HG03159 (cell line): ENCODE data around the gene PSME3.
"Not testable (repeated sequence)": the region's sequence is repeated elsewhere in the genome, so short reads cannot be mapped to it uniquely, and the experiment has no call there.

ENCODE experiments used
- ATAC-seq: cut with Tn5 transposase; IDR thresholded peaks from one replicate; pipeline ENCODE4 v1.9.1; 2021; ENCODE audit warnings: mild to moderate bottlenecking, moderate library complexity; ENCODE audit not compliant: unreplicated experiment

PSME3 gene

DNA sequence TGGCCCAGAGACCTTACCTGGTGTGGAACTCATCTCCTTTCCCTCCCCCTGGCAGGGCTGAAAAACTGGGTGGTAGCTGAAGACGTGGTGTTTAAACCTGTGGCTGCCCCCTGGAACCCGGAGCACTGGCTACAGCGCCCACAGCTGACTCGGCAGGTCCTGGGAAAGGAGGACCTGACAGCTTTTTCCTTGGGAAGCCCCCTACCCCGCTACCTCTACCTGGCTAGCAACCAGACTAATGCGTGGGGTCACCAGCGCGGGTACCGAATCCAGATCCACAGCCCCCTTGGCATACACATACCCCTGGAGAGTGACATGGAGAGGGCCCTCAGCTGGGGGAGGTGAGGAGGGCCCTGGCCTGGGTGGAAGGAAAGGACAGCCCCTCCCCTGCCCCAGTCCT is 15.8 kb downstream of the PSME3 start:
- no peak for ATAC-seq

DNA sequence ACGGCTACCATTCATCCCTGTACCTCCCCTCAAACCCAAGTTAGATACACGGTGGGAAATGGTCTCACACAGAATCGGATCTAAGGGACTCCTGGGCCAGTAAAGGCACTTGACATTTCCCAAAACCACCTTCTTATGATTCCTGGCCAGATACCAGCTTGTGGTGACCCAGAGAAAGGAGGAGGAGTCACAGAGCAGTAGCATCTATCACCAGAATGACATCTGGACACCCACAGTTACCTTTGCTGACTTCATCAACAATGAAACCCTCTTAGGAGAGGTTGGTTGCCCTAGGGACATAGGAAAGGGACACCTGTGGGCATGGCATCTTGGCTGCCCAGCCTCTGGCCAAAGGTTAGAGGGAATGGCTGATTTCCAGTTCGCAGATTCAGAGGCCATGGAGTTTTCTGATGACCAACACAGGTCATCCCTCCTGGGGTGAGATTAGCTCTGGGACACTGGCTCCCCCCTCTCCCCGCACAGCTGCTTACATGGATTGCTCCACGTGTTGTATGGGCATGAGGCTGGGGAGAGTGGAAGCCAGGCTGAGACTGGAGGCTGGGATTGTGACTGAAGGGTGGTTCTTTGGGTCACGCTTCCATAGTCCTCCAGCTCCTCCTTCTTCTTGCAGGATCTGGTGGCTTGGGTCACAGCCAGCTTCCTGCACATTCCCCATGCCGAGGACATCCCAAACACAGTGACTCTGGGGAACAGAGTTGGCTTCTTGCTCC is 16.4 kb downstream of the PSME3 start:
- no peak for ATAC-seq

DNA sequence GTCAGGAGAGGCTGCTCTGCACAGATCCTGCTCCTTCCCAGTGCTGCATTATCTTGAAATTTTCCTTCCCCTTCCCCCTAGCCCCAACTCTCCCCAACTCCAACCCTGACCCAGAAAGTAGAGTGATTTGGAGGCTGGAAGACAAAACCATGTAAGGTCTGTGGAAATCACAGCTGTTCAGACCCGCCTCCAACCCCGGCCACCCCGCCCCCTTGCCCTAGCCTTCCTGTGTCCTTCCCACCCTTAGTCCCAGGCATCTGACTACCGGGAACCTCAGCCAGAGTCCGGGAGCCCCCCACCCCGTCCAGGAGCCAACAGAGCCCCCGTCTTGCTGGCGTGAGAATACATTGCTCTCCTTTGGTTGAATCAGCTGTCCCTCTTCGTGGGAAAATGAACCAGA is 17.8 kb downstream of the PSME3 start, which contains the start of gene AOC3:
Gene AOC3, plus strand, starts transcription at position 246 of the 400 bp plus-strand sequence. Its CDS starts 145 bp downstream, at position 391.
- no peak for ATAC-seq

- not testable (repeated sequence) for ATAC-seq
These were observed 18.4 kb downstream of the PSME3 start for GRCh38 chr17:42851371-42852240.

DNA sequence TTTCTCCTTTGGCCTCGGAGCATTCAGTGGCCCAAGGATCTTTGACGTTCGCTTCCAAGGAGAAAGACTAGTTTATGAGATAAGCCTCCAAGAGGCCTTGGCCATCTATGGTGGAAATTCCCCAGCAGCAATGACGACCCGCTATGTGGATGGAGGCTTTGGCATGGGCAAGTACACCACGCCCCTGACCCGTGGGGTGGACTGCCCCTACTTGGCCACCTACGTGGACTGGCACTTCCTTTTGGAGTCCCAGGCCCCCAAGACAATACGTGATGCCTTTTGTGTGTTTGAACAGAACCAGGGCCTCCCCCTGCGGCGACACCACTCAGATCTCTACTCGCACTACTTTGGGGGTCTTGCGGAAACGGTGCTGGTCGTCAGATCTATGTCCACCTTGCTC is 19.2 kb downstream of the PSME3 start:
- ATAC-seq, result no peak

DNA sequence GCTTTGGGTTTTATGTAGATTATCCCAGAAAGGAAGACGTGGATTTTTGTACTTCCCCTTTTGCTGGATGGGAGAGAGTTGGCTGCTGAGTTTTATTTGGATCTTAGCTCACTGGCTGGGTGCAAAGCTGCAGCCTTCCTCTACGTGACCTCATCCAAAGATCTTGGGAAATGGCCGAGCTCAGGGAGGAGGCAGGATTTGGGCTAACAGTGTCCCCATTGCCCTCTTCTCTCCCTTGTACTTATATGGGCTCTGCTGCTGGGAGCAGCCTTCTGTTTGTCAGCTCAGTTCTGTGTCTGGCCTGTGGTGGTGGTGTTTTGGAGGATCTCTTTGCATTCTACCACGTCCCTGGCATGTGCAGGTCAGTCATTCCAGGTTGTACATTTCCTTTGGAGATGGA is 19.8 kb downstream of the PSME3 start:
- no peak for ATAC-seq

DNA sequence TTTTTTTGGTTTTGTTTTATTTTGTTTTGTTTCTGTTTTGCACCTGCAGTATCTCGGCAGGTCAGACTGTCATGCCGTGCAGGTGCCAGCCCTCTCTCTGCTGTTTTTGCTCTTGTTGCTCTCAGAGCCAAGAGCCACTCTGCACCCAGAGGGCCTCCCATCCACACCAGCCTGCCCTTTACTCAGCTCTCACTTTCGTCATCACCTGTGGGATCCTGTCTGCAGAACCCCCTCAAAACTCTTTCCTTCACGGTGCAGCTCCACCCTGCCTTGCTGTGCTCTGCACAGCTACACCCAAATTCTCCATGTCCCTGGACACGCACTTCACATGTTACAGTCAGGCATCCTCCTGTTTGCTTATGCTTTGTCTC is 20.4 kb downstream of the PSME3 start:
- no peak for ATAC-seq

DNA sequence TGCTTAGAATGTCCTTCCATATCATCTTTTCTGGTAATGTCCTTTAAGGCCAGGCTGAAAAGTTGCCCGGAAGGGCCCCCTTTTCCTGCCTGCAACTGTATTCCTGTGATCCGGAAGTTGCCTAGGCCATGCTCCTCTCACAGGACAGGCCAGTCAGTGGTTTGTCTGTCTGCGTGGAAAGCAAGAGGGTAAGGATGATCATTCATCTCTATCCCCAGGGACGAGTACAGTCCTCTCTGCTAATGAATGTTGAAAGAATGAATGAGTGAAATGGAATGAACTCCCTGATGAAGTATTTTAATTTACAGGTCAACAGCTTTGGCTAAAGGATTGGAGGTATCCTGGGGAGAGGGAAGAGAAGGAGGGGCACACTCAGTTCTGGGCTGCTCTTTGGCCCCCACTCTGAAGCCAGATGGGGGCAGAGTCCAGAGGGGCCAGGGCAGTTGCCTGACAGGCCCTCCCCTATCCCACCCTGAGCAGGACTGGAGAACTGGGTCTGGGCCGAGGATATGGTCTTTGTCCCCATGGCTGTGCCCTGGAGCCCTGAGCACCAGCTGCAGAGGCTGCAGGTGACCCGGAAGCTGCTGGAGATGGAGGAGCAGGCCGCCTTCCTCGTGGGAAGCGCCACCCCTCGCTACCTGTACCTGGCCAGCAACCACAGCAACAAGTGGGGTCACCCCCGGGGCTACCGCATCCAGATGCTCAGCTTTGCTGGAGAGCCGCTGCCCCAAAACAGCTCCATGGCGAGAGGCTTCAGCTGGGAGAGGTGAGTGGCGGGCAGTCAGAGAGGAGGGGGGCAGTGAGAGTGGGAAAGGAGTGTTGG is 21.0 kb downstream of the PSME3 start:
- ATAC-seq, result no peak

- ATAC-seq, result no peak
These were observed 21.9 kb downstream of the PSME3 start for GRCh38 chr17:42855048-42855596.

GRCh38 chr17:42856093-42856492 is 22.9 kb downstream of the PSME3 start:
- ATAC-seq, result not testable (repeated sequence)

DNA sequence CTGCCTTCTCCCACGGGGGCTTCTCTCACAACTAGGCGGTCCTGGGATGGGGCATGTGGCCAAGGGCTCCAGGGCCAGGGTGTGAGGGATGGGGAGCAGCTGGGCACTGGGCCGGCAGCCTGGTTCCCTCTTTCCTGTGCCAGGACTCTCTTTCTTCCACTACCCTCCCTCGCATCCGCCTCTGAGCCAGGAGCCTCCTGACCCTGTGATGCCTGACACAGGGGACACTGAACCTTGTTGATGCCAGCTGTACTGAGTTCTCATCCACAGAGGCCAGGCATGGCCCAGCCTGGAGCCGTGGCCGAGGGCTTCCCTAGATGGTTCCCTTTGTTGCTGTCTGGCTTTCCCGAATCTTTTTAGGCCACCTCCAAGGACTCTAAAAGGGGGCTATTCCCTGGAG is 23.3 kb downstream of the PSME3 start:
- not testable (repeated sequence) for ATAC-seq

- no peak for ATAC-seq
These were observed 24.2 kb downstream of the PSME3 start for GRCh38 chr17:42857389-42857788.

DNA sequence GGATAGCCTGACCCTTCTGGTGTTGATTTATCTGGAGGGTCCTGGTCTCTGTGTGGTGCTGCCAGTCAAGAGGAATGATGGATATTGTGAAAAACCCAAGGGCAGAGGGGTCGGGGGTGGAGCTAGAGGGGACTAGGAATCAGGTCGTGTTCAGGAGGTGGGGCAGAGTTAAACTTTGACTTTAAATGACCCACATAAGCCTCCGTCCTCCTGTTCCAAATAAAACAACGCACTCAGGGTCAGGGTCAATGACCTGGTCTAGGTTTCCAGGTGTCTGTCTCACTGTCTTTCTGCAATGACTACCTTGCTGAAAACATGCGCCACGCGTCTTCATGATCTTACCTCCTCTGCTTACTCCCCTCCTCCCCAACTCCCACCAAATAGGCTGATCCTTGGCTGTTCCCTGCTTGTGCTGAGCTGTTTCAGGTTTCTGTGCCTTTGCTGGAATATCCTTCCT is 32.5 kb downstream of the PSME3 start:
- no peak for ATAC-seq

GRCh38 chr17:42866216-42866615 is 33.0 kb downstream of the PSME3 start:
- no peak for ATAC-seq

DNA sequence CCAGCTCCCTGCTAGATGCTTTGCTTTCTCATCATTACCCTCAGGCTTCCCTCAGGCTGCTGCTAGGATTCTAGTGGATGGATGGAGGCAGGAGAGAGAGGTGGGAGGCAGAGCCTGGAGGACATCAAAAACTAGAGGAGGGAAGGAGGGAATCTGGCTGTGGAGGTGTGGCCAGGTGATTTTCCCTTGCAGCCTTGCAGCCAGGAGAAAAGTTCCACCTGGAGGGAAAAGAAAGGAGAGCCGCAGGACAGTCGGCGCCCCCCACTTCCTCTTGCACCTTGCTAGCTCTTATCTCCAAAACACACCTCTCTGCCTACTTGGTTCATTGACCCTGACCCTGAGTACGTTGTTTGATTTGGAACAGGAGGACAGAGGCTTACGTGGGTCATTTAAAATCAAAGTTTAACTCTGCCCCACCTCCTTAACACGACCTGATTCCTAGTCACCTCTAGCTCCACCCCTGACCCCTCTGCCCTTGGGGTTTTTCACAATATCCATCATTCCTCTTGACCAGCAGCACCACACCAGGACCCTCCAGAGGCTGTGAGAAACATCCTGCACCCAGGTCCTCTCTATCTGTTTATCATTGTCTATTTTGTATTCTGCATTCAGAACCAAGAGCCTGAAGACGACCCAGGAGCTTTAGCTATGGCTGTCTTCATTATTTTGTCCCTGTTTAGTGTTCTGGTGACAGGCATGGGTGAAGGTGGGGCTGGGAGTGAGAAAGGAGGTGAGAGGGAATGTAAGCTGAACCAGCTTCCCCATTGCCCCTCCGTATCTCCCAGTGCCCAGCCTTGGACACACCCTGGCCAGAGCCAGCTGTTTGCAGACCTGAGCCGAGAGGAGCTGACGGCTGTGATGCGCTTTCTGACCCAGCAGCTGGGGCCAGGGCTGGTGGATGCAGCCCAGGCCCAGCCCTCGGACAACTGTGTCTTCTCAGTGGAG is 33.7 kb downstream of the PSME3 start:
- ATAC-seq, result no peak

DNA sequence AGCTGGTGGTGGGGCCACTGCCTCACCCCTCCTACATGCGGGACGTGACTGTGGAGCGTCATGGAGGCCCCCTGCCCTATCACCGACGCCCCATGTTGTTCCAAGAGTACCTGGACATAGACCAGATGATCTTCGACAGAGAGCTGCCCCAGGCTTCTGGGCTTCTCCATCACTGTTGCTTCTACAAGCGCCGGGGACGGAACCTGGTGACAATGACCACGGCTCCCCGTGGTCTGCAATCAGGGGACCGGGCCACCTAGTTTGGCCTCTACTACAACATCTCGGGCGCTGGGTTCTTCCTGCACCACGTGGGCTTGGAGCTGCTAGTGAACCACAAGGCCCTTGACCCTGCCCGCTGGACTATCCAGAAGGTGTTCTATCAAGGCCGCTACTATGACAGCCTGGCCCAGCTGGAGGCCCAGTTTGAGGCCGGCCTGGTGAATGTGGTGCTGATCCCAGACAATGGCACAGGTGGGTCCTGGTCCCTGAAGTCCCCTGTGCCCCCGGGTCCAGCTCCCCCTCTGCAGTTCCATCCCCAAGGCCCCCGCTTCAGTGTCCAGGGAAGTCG is 34.6 kb downstream of the PSME3 start:
- ATAC-seq, result not testable (repeated sequence)

DNA sequence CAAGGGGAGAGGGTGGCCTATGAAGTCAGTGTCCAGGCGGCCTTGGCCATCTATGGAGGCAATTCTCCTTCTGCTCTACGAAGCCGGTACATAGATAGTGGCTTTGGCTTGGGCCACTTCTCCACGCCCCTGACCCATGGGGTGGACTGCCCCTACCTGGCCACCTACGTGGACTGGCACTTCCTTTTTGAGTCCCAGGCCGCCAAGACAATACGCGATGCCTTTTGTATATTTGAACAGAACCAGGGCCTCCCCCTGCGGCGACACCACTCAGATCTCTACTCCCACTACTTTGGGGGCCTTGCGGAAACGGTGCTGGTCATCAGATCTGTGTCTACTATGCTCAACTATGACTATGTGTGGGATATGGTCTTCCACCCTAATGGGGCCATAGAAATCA is 35.1 kb downstream of the PSME3 start:
- no peak for ATAC-seq

- ATAC-seq, result no peak
These were observed 38.5 kb downstream of the PSME3 start for GRCh38 chr17:42871647-42872046.

GRCh38 chr17:42872251-42872965 is 39.2 kb downstream of the PSME3 start:
- ATAC-seq, result no peak
